IMR-90 (cell line): Measurements from ENCODE around the gene BHLHA15. TPM values are rescaled to one million over a fixed set of nuclear protein-coding genes. Genes with fewer than 3 reads are reported as not detected.

ENCODE experiments used
- ATAC-seq: fragments of 200-7000 bp; cut with Tn5 transposase; 2 replicates; pipeline ENCODE4 v1.9.1; 2020; ENCODE audit warnings: low read depth, mild to moderate bottlenecking, moderate library complexity
- BruUV-seq: library from RNA; stranded (reverse); fragments of 400-500 nt; replicated peaks from 2 replicates; lab custom pipeline; 2021; lab: Mats Ljungman, UMichigan
- CTCF ChIA-PET: fragments of 300-600 bp; formaldehyde crosslinking; extraction: SDS; loops from one replicate; lab custom pipeline; 2021; ENCODE audit warnings: antibody characterized with exemption; lab: Yijun Ruan, JAX
- POLR2A ChIA-PET: fragments of 300-600 bp; sonication (Branson Sonifier 250); formaldehyde crosslinking; loops from one replicate; lab custom pipeline; 2022; ENCODE audit warnings: antibody characterized with exemption; ENCODE audit not compliant: unreplicated experiment; lab: Charles Lee
- DNase-seq: peaks from one replicate; pipeline ENCODE4 v3.0.0; 2013
- H2AFZ ChIP-seq: replicated peaks from 2 replicates; pipeline ENCODE3; 2013; ENCODE audit warnings: low read length, mild to moderate bottlenecking; ENCODE audit not compliant: poor library complexity
- H2AK5ac ChIP-seq: 2 replicates; pipeline ENCODE4 v1.6.1; 2013; ENCODE audit warnings: low read depth, low read length, inconsistent platforms
- H2AK9ac ChIP-seq: replicated peaks from 2 replicates; pipeline ENCODE3; 2013; ENCODE audit warnings: mild to moderate bottlenecking, low read depth, low read length, moderate library complexity; ENCODE audit not compliant: poor library complexity
- H2BK120ac ChIP-seq: 2 replicates; pipeline ENCODE4 v1.6.1; 2013; ENCODE audit warnings: low read depth, low read length, inconsistent platforms
- H2BK15ac ChIP-seq: 3 replicates; pipeline ENCODE4 v1.6.1; 2013; ENCODE audit warnings: low read depth, low read length, inconsistent platforms
- H2BK20ac ChIP-seq: 2 replicates; pipeline ENCODE4 v1.6.1; 2013; ENCODE audit warnings: low read depth, mild to moderate bottlenecking, inconsistent platforms, low read length, moderate library complexity
- H2BK5ac ChIP-seq: 2 replicates; pipeline ENCODE4 v1.6.1; 2013; ENCODE audit warnings: mild to moderate bottlenecking, low read depth, low read length, inconsistent platforms; ENCODE audit not compliant: poor library complexity, severe bottlenecking
- H3K14ac ChIP-seq: replicated peaks from 2 replicates; pipeline ENCODE4 v1.6.1; 2013; ENCODE audit warnings: low read depth, low read length, inconsistent platforms
- H3K18ac ChIP-seq: 2 replicates; pipeline ENCODE4 v1.6.1; 2013; ENCODE audit warnings: low read depth, low read length, control low read depth
- H3K23ac ChIP-seq: 2 replicates; pipeline ENCODE4 v1.6.1; 2013; ENCODE audit warnings: low read depth, low read length, inconsistent platforms
- H3K27ac ChIP-seq: 2 replicates; pipeline ENCODE4 v1.5.1; 2013; ENCODE audit warnings: mild to moderate bottlenecking, control low read depth, low read length; ENCODE audit not compliant: insufficient read depth
- H3K27me3 ChIP-seq: 2 replicates; pipeline ENCODE4 v1.6.1; 2013; ENCODE audit warnings: low read length; ENCODE audit not compliant: control insufficient read depth, insufficient read depth
- H3K36me3 ChIP-seq: 2 replicates; pipeline ENCODE4 v1.6.1; 2013; ENCODE audit warnings: low read length, mixed read lengths; ENCODE audit not compliant: control insufficient read depth, insufficient read depth
- H3K4ac ChIP-seq: 2 replicates; pipeline ENCODE4 v1.6.1; 2013; ENCODE audit warnings: low read depth, low read length, inconsistent platforms
- H3K4me1 ChIP-seq: 2 replicates; pipeline ENCODE4 v1.6.1; 2013; ENCODE audit warnings: low read length, mixed read lengths; ENCODE audit not compliant: control insufficient read depth, insufficient read depth
- H3K4me2 ChIP-seq: 2 replicates; pipeline ENCODE4 v1.6.1; 2013; ENCODE audit warnings: low read depth, mild to moderate bottlenecking, control low read depth, low read length, moderate library complexity
- H3K4me3 ChIP-seq: 2 replicates; pipeline ENCODE4 v1.5.1; 2013; ENCODE audit warnings: low read depth, mild to moderate bottlenecking, control low read depth, low read length, moderate library complexity; ENCODE audit not compliant: insufficient read depth
- H3K56ac ChIP-seq: 2 replicates; pipeline ENCODE4 v1.6.1; 2013; ENCODE audit warnings: low read length, inconsistent platforms; ENCODE audit not compliant: insufficient read depth; ENCODE audit errors: extremely low read depth
- H3K79me1 ChIP-seq, 2 experiments: 2 replicates each; pipeline ENCODE4 v1.6.1; 2013; ENCODE audit warnings: low read length in 2 of 2, inconsistent platforms in 1 of 2, low read depth in 1 of 2
- H3K9ac ChIP-seq: 2 replicates; pipeline ENCODE4 v1.6.1; 2013; ENCODE audit warnings: low read depth, low read length, control low read depth
- H3K9me1 ChIP-seq: 2 replicates; pipeline ENCODE4 v1.6.1; 2013; ENCODE audit warnings: low read length, inconsistent platforms; ENCODE audit not compliant: insufficient read depth
- H3K9me3 ChIP-seq: 2 replicates; pipeline ENCODE4 v1.6.1; 2013; ENCODE audit warnings: low read length; ENCODE audit not compliant: control insufficient read depth, insufficient read depth
- H4K20me1 ChIP-seq: 2 replicates; pipeline ENCODE4 v1.6.1; 2013; ENCODE audit warnings: low read length, inconsistent platforms; ENCODE audit not compliant: insufficient read depth
- H4K5ac ChIP-seq: 2 replicates; pipeline ENCODE4 v1.6.1; 2013; ENCODE audit warnings: mild to moderate bottlenecking, low read depth, low read length, control low read depth
- H4K8ac ChIP-seq, 2 experiments: 2 replicates each; pipeline ENCODE4 v1.6.1; 2013; ENCODE audit warnings: low read depth in 2 of 2, low read length in 2 of 2, control low read depth in 1 of 2, inconsistent platforms in 1 of 2
- H4K91ac ChIP-seq: 2 replicates; pipeline ENCODE4 v1.6.1; 2013; ENCODE audit warnings: low read depth, low read length, inconsistent platforms; ENCODE audit not compliant: insufficient read depth
- BHLHE40 ChIP-seq: fragments of 150-350 bp; IDR thresholded peaks from 2 replicates; pipeline ENCODE4 v1.6.1; 2016; ENCODE audit warnings: mild to moderate bottlenecking, low read depth, low read length
- CEBPB ChIP-seq: IDR thresholded peaks from 2 replicates; pipeline ENCODE4 v1.6.1; 2012; ENCODE audit warnings: low read depth, low read length, improper control_type of control experiment
- CHD1 ChIP-seq: IDR thresholded peaks from 2 replicates; pipeline ENCODE4 v1.6.1; 2012; ENCODE audit warnings: low read depth, low read length, improper control_type of control experiment
- CTCF ChIP-seq: conservative IDR thresholded peaks from 2 replicates; pipeline ENCODE4 v1.5.1; 2012; ENCODE audit warnings: mild to moderate bottlenecking, low read depth, low read length, improper control_type of control experiment
- ELK1 ChIP-seq: fragments of 150-350 bp; IDR thresholded peaks from 2 replicates; pipeline ENCODE4 v1.6.1; 2016; ENCODE audit warnings: low read depth, mild to moderate bottlenecking, low read length, moderate library complexity, borderline replicate concordance
- FOS ChIP-seq: fragments of 150-350 bp; IDR thresholded peaks from 2 replicates; pipeline ENCODE4 v1.6.1; 2016; ENCODE audit warnings: low read depth, low read length
- MAFK ChIP-seq: IDR thresholded peaks from 2 replicates; pipeline ENCODE4 v1.6.1; 2012; ENCODE audit warnings: low read depth, low read length, improper control_type of control experiment
- MAZ ChIP-seq: IDR thresholded peaks from 2 replicates; pipeline ENCODE4 v1.6.1; 2012; ENCODE audit warnings: low read depth, mild to moderate bottlenecking, low read length, improper control_type of control experiment, moderate library complexity, borderline replicate concordance
- MXI1 ChIP-seq: IDR thresholded peaks from 2 replicates; pipeline ENCODE4 v1.6.1; 2012; ENCODE audit warnings: low read depth, mild to moderate bottlenecking, low read length, moderate library complexity, borderline replicate concordance
- NFE2L2 ChIP-seq: fragments of 150-350 bp; IDR thresholded peaks from 2 replicates; pipeline ENCODE4 v1.6.1; 2016; ENCODE audit warnings: low read depth, mild to moderate bottlenecking, low read length
- POLR2A ChIP-seq: IDR thresholded peaks from 2 replicates; pipeline ENCODE4 v1.6.1; 2012; ENCODE audit warnings: mild to moderate bottlenecking, low read depth, low read length
- RAD21 ChIP-seq: IDR thresholded peaks from 2 replicates; pipeline ENCODE4 v1.6.1; 2012; ENCODE audit warnings: low read length, improper control_type of control experiment
- RCOR1 ChIP-seq: IDR thresholded peaks from 2 replicates; pipeline ENCODE4 v1.6.1; 2012; ENCODE audit warnings: mild to moderate bottlenecking, low read length, improper control_type of control experiment; ENCODE audit not compliant: insufficient replicate concordance
- RFX5 ChIP-seq: IDR thresholded peaks from 2 replicates; pipeline ENCODE4 v1.8.0; 2012; ENCODE audit warnings: low read depth, mild to moderate bottlenecking, low read length, moderate library complexity
- SMC3 ChIP-seq: fragments of 150-350 bp; IDR thresholded peaks from 2 replicates; pipeline ENCODE4 v1.6.1; 2016; ENCODE audit warnings: low read depth, mild to moderate bottlenecking, antibody characterized with exemption, low read length, moderate library complexity
- USF2 ChIP-seq: fragments of 150-350 bp; IDR thresholded peaks from 2 replicates; pipeline ENCODE4 v1.6.1; 2017; ENCODE audit warnings: mild to moderate bottlenecking, antibody characterized with exemption, low read length, low read depth
- WGBS, 2 experiments: methylation state at CpG; one replicate each; pipeline versions ENCODE4 v1.1.5 to v1.1.7; 2013; ENCODE audit warnings: missing lambda C conversion rate in 2 of 2; ENCODE audit not compliant: insufficient read length in 1 of 2; ENCODE audit errors: extremely low coverage in 2 of 2; 5-methylcytosine and 5-hydroxymethylcytosine counted together
- dilution Hi-C: fragments of 300-500 bp; cut with HindIII; formaldehyde crosslinking; loops from one replicate; pipeline ENCODE4 v1.14.3; 2018; ENCODE audit warnings: low sequenced_read_pairs; ENCODE audit not compliant: unreplicated experiment
- in situ Hi-C: fragments of 300-500 bp; cut with MboI; formaldehyde crosslinking; loops from 3 replicates; pipeline ENCODE4 v1.14.3; 2019; ENCODE audit warnings: low sequenced_read_pairs, inconsistent platforms, mixed read lengths
- intact Hi-C: fragments of 100-400 bp; cut with micrococcal nuclease; formaldehyde crosslinking; loops from 2 replicates; pipeline ENCODE4 v1.10.0; 2022
- polyA plus RNA-seq, 3 experiments: library from polyadenylated mRNA; depleted of rRNA; stranded (reverse); fragments of >200 nt; gene quantifications; 2 replicates each; pipeline ENCODE4 v1.2.3, GENCODE V29; 2012; ENCODE audit warnings: low replicate concordance in 1 of 3
- total RNA-seq: library from RNA; depleted of rRNA; stranded (reverse); fragments of >200 nt; gene quantifications from 2 replicates; pipeline ENCODE4 v1.2.3, GENCODE V29; 2012

Gene BHLHA15
- total and polyA plus RNA-seq, 2 of the 4 experiments (the other 2 are of a cell fraction), result not detected

GRCh38 chr7:98205162-98205845 is 5.9 kb upstream of the BHLHA15 start:
- no peak for DNase-seq
- POLR2A ChIA-PET, result no interaction called here
- Histone ChIP-seq H3K9me1 (peaks cover 2% of the 10 kb centered on the region; the same call in 1 of the 2 replicates), H4K91ac (no peak overlapping the region), H3K4ac (no peak overlapping the region), H2AK9ac (no peak overlapping the region), H3K4me1 (no peaks in the 10 kb centered on the region), H3K4me2 (no peak overlapping the region), H3K79me1 (peaks cover 2% of the 10 kb centered on the region in 2 experiments), H2BK20ac (no peak overlapping the region), H3K23ac (no peak overlapping the region), H2BK120ac (no peak overlapping the region), H2AK5ac (no peak overlapping the region), H2BK15ac (no peak overlapping the region), H3K27me3 (no peaks in the 10 kb centered on the region), H3K9ac (no peak overlapping the region), H3K14ac (no peak overlapping the region), H3K56ac (no peak overlapping the region), H2AFZ (no peak overlapping the region), H4K8ac (no peak overlapping the region), H4K5ac (no peak overlapping the region), H3K18ac (no peak overlapping the region), H3K4me3 (no peak overlapping the region), H3K9me3 (no peaks in the 10 kb centered on the region), H4K20me1 (no peaks in the 10 kb centered on the region), H3K36me3 (peaks cover 16% of the 10 kb centered on the region), H2BK5ac (no peak overlapping the region), H3K27ac (no peak overlapping the region)
- no peak for ATAC-seq
- in situ Hi-C loops (no loop called here), dilution Hi-C loops (no loop called here), intact Hi-C loops (no loop called here)
- no peak for TF ChIP-seq CTCF
- no peak for TF ChIP-seq USF2
- no peak for TF ChIP-seq RCOR1
- TF ChIP-seq FOS, result no peak
- TF ChIP-seq NFE2L2, result no peak
- no peak for TF ChIP-seq MXI1
- TF ChIP-seq MAZ, result no peak
- no peak for TF ChIP-seq MAFK
- TF ChIP-seq CEBPB, result no peak
- TF ChIP-seq POLR2A, result no peak
- no peak for TF ChIP-seq RAD21
- no peak for TF ChIP-seq SMC3
- TF ChIP-seq ELK1, result no peak
- TF ChIP-seq BHLHE40, result no peak
- TF ChIP-seq RFX5, result no peak
- TF ChIP-seq CHD1, result no peak
- BruUV-seq, result no TSS peak
- CTCF ChIA-PET, result no interaction called here
- WGBS, 2 experiments, result 94% methylated on average over 23 of the region's 47 CpGs; no CpG with 5 or more reads in 1 of the 2 experiments
